Activated T-helper 17 cell treated with anti-CD3 and anti-CD28 coated beads, Interleukin-2, amount 50 U/mL, for 72 hours (primary cell): ENCODE results near the gene YARS1. TPM values are rescaled to one million over a fixed set of nuclear protein-coding genes. Genes with fewer than 3 reads are reported as not detected.
"Not testable (repeated sequence)": the region's sequence is repeated elsewhere in the genome, so short reads cannot be mapped to it uniquely, and the experiment has no call there.

Experiments used
- ATAC-seq: fragments of 150-1000 bp; cut with Tn5 transposase; replicated peaks from 2 replicates; pipeline ENCODE4 v1.10.0; 2021; ENCODE audit warnings: mild to moderate bottlenecking, moderate library complexity
- H3K27ac Mint-ChIP-seq: one replicate; pipeline ENCODE4 v1.8.0; 2022; ENCODE audit warnings: mixed read lengths
- H3K27me3 Mint-ChIP-seq: one replicate; pipeline ENCODE4 v1.8.0; 2022; ENCODE audit warnings: mixed read lengths
- H3K36me3 Mint-ChIP-seq: one replicate; pipeline ENCODE4 v1.8.0; 2022; ENCODE audit warnings: low read depth, mild to moderate bottlenecking, mixed read lengths
- H3K4me1 Mint-ChIP-seq: one replicate; pipeline ENCODE4 v1.8.0; 2022; ENCODE audit warnings: mixed read lengths
- H3K4me3 Mint-ChIP-seq: one replicate; pipeline ENCODE4 v1.8.0; 2022; ENCODE audit warnings: mild to moderate bottlenecking, mixed read lengths
- H3K9me3 Mint-ChIP-seq: one replicate; pipeline ENCODE4 v1.8.0; 2022; ENCODE audit warnings: mixed read lengths
- total RNA-seq, 2 donors: library from RNA; stranded (reverse); gene quantifications; one replicate each; pipeline ENCODE4 v1.2.3, GENCODE V29; 2022

YARS1 gene
- total RNA-seq, 2 donors from 2014 or later: 101 to 176 TPM

DNA sequence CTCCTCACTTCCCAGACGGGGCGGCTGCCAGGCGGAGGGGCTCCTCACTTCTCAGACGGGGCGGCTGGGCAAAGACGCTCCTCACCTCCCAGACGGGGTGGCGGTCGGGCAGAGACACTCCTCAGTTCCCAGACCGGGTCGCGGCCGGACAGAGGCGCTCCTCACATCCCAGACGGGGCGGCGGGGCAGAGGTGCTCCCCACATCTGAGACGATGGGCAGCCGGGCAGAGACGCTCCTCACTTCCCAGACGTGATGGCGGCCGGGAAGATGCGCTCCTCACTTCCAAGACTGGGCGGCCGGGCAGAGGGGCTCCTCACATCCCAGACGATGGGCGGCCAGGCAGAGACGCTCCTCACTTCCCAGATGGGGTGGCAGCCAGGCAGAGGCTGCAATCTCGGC lies 12.7 kb downstream of the YARS1 start:
- H3K36me3 Mint-ChIP-seq: peaks cover 99% of the 10 kb centered on the region
- peaks cover 24% of the 10 kb centered on the region for H3K4me1 Mint-ChIP-seq
- not testable (repeated sequence) for H3K27ac Mint-ChIP-seq, H3K4me3 Mint-ChIP-seq, H3K9me3 Mint-ChIP-seq, H3K27me3 Mint-ChIP-seq, ATAC-seq

DNA sequence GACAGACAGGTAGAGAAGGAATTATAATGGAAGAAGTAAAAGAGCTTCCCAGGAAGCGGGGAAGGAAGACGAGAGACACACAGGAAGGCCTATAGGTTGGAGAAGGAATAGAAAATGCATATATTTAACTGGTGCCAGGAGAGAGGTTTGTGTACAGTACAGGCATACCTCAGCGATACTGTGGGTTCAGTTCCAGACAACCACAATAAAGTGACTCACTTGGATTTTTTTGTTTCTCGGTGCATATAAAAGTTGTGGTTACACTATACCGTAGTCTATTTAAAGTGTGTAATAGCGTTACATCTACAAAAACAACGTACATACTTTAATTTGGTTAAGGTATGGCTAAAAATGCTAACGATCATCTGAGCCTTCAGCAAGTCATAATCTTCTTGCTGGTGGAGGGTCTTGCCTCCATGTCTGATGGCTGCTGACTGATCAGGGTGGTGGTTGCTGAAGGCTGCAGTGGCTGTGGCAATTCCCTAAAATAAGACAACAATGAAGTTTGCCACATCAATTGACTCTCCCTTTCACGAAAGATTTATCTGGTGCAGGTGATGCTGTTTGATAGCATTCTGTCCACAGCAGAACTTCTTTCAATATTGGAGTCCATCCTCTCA lies 16.0 kb downstream of the YARS1 start:
- Mint-ChIP-seq H3K4me3 (peak overlapping the region; percentile 78), H3K27ac (peak overlapping the region; percentile 86), H3K4me1 (peaks cover 31% of the 10 kb centered on the region), H3K36me3 (peaks cover 99% of the 10 kb centered on the region), H3K9me3 (no peaks in the 10 kb centered on the region), H3K27me3 (no peaks in the 10 kb centered on the region)
- ATAC-seq: peak; percentile 74

DNA sequence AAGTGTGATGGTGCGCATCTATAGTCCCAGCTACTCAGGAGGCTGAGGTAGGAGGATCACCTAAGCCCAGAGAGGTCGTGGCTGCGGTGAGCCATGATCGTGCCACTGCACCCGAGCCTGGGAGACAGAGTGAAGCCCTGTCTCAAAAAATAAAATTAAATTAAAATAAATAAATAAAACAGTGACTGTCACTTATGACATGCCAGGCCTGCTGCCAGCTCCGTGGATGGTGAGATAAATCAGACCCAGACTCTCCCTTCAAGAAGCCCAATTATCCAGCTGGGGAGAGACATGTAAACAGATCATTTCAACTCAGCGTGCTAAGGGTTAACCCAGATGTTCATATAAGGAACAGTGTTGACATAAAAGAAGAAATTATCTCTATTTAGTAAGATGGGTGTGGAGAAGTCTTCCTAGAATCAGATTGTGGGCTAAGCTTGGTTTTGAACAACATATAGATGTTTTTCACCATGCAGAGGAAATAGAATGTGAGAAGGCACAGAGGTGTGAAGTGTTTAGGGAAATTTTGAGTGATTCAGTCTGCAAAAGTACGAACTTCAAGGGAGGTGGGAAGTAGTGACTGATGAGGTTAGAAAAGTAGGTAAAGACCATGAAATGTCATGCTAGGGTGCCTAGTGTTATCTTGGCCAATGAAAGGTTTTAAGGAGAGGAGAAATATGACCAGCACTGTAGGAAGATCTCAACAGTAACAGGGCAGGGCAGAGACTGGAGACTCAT lies 18.3 kb downstream of the YARS1 start:
- Mint-ChIP-seq H3K27ac (peak overlapping the region; percentile 89), H3K36me3 (peaks cover 99% of the 10 kb centered on the region), H3K4me1 (peaks cover 33% of the 10 kb centered on the region), H3K27me3 (no peaks in the 10 kb centered on the region), H3K4me3 (peak overlapping the region; percentile 67), H3K9me3 (no peaks in the 10 kb centered on the region)
- ATAC-seq: peak; percentile 87

DNA sequence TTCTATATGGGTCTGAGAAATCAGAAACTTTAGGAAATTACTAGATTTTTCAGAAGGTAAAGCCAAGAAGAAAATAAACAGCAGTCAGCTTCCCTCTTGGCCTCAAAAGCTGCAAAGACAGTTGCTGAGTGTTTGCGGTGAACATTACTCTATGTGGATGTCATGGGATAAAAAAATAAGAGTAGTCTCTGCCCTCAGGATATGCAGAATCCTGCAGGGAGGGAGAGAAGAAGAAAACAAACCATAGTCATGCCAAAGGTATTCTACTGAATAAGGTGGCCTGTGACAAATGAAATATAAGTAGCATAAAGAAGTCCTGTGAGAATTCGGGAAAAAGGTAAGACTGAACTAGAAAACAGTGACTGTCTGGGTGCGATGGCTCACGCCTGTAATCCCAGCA lies 19.0 kb downstream of the YARS1 start:
- peak overlapping the region; percentile 89 for H3K27ac Mint-ChIP-seq
- H3K9me3 Mint-ChIP-seq: no peaks in the 10 kb centered on the region
- peaks cover 99% of the 10 kb centered on the region for H3K36me3 Mint-ChIP-seq
- ATAC-seq: no peak
- H3K27me3 Mint-ChIP-seq: no peaks in the 10 kb centered on the region
- H3K4me1 Mint-ChIP-seq: peaks cover 36% of the 10 kb centered on the region
- peak overlapping the region; percentile 67 for H3K4me3 Mint-ChIP-seq

DNA sequence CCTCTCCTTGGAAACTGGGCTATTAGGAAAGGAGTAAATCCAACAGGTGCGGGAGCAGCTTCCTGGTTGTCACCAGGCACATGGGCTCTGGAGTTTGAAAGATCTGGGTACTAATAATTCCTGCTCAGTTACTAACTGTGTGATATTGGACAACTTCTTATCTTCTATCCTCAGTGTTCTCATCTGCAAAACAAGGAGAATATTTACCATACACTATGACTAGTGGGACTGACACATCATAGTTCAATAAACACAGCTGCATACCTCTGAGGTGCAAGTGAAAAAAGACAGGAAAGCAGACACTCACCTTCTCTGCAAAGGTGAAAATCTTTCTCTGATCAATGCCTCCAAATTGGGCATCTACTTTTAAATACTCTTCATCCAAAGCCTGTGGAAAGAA lies 19.7 kb downstream of the YARS1 start:
- H3K27ac Mint-ChIP-seq: peak overlapping the region; percentile 21
- H3K4me3 Mint-ChIP-seq: no peak overlapping the region
- peaks cover 99% of the 10 kb centered on the region for H3K36me3 Mint-ChIP-seq
- no peaks in the 10 kb centered on the region for H3K9me3 Mint-ChIP-seq
- H3K27me3 Mint-ChIP-seq: no peaks in the 10 kb centered on the region
- peaks cover 36% of the 10 kb centered on the region for H3K4me1 Mint-ChIP-seq
- ATAC-seq: no peak

DNA sequence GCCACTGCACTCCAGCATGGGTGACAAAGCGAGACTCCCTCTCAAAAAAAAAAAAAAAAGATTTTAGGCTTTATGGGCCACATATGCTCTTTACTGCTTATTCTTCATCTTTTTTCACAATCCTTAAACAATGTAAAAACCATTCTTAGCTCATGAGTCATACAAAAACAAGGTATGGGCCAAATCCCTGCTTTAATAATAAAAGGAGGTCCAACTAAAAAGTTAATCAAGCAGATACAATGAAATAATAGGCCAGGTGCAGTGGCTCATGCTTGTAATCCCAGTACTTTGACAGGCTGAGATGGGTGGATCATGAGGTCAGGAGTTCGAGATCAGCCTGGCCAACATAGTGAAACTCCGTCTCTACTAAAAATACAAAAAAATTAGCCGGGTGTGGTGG lies 21.4 kb downstream of the YARS1 start:
- H3K9me3 Mint-ChIP-seq: not testable (repeated sequence)
- peaks cover 25% of the 10 kb centered on the region for H3K4me1 Mint-ChIP-seq

DNA sequence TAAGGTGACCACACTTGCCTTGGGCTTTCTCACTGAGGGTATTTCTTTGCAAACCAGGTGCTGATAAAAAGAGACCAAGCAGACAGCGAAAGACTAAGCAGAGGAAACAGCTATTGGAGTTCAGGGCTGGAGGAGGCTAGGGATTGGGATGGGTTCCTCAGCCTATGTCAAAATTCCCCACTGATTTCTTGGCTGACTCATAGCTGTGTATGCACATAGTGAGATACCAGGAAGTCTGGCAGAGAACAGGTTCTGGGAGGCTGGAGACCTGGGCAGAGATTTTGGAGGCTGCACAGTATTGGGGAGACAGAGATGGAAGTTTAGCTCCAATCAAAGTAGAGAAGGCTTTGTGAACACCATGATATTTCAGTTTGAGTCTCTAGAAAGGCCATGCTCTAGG lies 25.3 kb downstream of the YARS1 start:
- Mint-ChIP-seq H3K27me3 (no peaks in the 10 kb centered on the region), H3K9me3 (no peaks in the 10 kb centered on the region), H3K4me1 (peaks cover 9% of the 10 kb centered on the region), H3K27ac (peak overlapping the region; percentile 58), H3K4me3 (no peak overlapping the region), H3K36me3 (peaks cover 94% of the 10 kb centered on the region)
- ATAC-seq: no peak

More for the DNA sequence above, 21.4 kb downstream of the YARS1 start:
- H3K36me3 Mint-ChIP-seq: peaks cover 99% of the 10 kb centered on the region
- ATAC-seq, H3K27me3 Mint-ChIP-seq, H3K27ac Mint-ChIP-seq, H3K4me3 Mint-ChIP-seq: not testable (repeated sequence)

DNA sequence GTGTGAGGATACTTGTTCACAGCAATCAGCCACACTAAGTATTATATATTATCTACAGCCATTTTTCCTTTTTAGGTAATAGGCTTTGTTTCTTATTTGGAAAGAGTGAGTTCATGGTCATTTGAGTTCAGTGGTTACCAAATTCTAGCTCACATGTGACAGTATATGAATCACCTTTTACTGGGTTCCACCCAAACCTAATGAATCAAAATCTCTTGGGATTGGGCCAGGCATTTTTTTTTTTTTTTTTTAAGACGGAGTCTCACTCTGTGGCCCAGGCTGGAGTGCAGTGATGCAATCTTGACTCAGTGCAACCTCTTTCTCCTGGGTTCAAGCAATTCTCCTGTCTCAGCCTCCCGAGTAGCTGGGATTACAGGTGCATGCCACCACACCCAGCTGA lies 27.8 kb downstream of the YARS1 start:
- not testable (repeated sequence) for H3K27ac Mint-ChIP-seq, H3K4me3 Mint-ChIP-seq, H3K9me3 Mint-ChIP-seq, H3K27me3 Mint-ChIP-seq, H3K4me1 Mint-ChIP-seq
- peaks cover 94% of the 10 kb centered on the region for H3K36me3 Mint-ChIP-seq
- ATAC-seq: peak; percentile 94

DNA sequence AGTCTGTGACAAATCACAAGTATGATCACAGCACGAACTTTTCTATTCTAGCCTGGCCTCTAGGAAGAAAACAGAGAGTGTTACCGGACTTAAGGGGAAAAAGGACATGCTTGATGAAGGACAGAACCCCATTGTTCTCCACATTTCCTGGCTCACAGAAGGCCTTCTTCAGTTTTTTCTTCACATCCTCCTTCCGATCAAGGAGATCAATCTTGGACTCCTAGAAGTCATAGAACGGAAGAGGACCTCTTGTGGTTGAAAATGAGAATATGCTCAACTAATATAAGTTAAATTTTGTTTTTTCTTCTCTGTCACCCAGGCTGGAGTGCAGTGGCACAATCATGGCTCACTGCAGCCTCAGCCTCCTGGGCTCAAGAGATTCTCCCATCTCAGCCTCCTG lies 30.3 kb downstream of the YARS1 start:
- ATAC-seq: peak; percentile 37
- peaks cover 94% of the 10 kb centered on the region for H3K36me3 Mint-ChIP-seq
- no peaks in the 10 kb centered on the region for H3K9me3 Mint-ChIP-seq
- H3K4me1 Mint-ChIP-seq: no peaks in the 10 kb centered on the region
- no peaks in the 10 kb centered on the region for H3K27me3 Mint-ChIP-seq
- H3K4me3 Mint-ChIP-seq: no peak overlapping the region
- H3K27ac Mint-ChIP-seq: peak overlapping the region; percentile 66

DNA sequence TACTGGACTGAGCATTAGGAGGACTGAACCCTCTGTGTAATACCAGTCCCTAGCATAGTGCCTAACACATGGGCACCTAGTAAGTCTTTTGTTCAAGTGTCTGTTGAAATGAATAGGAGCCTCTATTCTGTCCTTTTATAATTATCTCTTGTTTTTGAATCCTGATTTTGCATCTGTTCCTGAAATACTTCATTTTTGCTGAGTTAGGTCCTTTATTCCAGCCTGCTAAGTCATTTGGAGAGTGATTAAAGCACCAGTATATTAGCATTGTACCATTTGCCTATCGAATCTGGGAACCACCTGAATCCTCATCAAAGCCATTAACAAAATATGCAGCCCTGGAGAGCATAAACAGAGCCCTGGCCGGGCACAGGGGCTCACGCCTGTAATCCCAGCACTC lies 32.3 kb downstream of the YARS1 start:
- Mint-ChIP-seq H3K36me3 (peaks cover 94% of the 10 kb centered on the region), H3K27ac (peak overlapping the region; percentile 26), H3K4me1 (no peaks in the 10 kb centered on the region)

DNA sequence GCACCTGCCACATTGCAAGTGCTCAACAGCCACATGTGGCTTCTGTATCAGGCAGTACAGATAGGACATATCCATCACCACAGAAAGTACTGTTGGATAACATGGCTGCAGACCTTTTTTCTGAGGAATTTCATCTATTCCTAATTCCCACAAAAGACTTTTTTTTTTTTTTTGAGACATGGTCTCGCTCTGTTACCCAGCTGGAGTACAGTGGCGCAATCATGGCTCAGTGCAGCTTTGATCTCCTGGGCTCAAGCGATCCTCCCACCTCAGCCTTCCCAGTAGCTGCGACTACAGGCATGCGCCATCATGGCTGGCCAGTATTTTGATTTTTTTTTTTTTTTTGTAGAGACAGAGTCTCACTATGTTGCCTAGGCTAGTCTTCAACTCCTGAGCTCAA lies 33.3 kb downstream of the YARS1 start:
- ATAC-seq: no peak
- no peaks in the 10 kb centered on the region for H3K4me1 Mint-ChIP-seq
- no peaks in the 10 kb centered on the region for H3K27me3 Mint-ChIP-seq
- H3K4me3 Mint-ChIP-seq: no peak overlapping the region
- peaks cover 94% of the 10 kb centered on the region for H3K36me3 Mint-ChIP-seq
- H3K9me3 Mint-ChIP-seq: no peaks in the 10 kb centered on the region
- peak overlapping the region; percentile 26 for H3K27ac Mint-ChIP-seq

More for the DNA sequence above, 32.3 kb downstream of the YARS1 start:
- H3K9me3 Mint-ChIP-seq: no peaks in the 10 kb centered on the region
- H3K4me3 Mint-ChIP-seq: no peak overlapping the region
- H3K27me3 Mint-ChIP-seq: no peaks in the 10 kb centered on the region
- ATAC-seq: no peak

DNA sequence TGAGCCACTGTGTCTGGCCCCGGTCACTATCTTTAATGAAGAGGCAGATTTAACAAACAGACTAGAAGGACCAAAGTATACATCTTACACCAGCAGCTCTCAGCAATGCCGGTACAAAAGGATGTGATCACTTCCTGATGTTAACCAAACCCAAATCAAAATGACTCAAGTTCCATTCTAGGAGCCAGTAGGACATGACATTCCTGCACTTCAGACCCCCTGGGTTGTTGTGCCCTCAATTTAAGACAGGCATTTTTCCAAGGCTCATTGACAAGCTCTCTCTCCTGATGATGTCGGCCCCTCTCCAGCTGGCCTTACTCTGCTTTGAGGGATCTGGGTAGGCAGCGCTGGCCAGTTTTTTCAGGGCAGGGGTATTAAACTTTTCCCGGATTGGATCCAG lies 35.1 kb downstream of the YARS1 start:
- H3K9me3 Mint-ChIP-seq: no peaks in the 10 kb centered on the region
- no peaks in the 10 kb centered on the region for H3K4me1 Mint-ChIP-seq
- H3K4me3 Mint-ChIP-seq: no peak overlapping the region
- H3K36me3 Mint-ChIP-seq: peaks cover 97% of the 10 kb centered on the region
- no peak overlapping the region for H3K27ac Mint-ChIP-seq
- no peak for ATAC-seq
- no peaks in the 10 kb centered on the region for H3K27me3 Mint-ChIP-seq

DNA sequence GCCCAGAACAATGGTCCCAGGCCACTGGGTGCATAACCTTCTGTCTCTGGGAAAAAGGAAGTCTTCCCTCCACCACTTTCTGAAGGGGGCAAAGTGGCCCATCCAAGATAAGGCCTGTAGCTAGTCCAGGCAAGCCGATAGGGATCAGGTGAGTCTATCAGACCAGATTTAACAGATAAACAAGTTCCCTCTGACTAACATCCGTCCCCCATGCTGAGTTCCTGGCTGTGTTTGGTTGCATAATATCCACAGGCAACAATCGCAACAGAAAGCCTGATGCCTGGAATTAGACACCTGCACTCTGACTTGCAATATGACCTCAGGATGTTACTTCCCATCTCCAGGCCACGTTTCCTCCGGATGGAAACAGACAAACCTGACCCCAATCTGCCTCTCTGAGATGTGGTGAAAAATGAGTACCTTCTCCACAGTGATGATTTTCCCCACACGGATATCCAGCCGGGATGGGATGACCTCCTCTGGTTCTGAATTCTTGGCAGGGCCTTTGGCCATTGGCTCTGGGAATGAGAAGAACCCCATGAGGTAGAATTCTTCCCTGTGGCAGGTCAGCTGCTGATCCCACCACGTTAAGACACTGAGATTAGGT lies 36.4 kb downstream of the YARS1 start:
- no peak overlapping the region for H3K27ac Mint-ChIP-seq
- peaks cover 95% of the 10 kb centered on the region for H3K36me3 Mint-ChIP-seq
- H3K4me3 Mint-ChIP-seq: no peak overlapping the region
- H3K9me3 Mint-ChIP-seq: no peaks in the 10 kb centered on the region
- no peaks in the 10 kb centered on the region for H3K4me1 Mint-ChIP-seq
- no peaks in the 10 kb centered on the region for H3K27me3 Mint-ChIP-seq
- no peak for ATAC-seq

DNA sequence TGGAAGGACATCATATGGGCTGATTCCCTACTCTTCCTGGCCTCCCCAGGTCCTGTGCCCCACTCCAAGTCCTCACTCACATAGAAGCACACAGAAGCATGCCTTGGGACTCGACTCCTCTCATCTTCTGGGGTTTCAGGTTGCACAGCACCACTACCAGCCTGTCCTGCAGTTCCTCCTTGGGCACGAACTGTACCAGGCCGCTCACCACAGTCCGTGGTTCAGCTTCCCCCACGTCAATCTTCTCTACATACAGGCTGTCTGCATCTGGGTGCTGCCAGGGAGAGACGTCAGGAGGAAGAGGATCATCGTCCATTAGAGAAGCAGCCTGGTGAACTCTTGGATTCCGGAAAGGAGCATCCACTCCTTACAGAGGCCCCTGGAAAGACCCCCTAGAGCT lies 37.2 kb downstream of the YARS1 start:
- H3K9me3 Mint-ChIP-seq: no peaks in the 10 kb centered on the region
- H3K4me1 Mint-ChIP-seq: no peaks in the 10 kb centered on the region
- no peak for ATAC-seq
- H3K27ac Mint-ChIP-seq: no peak overlapping the region
- peaks cover 95% of the 10 kb centered on the region for H3K36me3 Mint-ChIP-seq
- H3K27me3 Mint-ChIP-seq: no peaks in the 10 kb centered on the region
- H3K4me3 Mint-ChIP-seq: no peak overlapping the region

DNA sequence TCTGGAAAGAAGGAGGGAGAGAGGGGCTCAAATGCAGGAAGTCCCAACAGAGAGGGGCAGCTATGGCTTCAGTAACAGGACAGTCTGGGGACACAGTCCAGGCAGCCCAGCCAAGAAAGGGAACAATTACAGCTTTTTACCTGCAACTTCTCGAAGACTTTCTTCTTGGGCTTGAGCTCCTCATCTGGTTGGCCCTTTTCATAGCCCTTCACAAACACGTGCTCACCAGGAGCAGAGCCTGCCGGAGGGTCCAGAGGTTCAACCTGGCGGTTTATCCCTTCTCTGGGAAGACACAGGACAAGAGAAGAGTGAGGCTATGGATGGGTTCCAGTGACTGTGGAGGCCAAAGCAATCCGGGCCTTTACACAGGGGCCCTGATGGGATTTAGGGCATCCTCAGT lies 37.9 kb downstream of the YARS1 start:
- no peak for ATAC-seq
- no peaks in the 10 kb centered on the region for H3K9me3 Mint-ChIP-seq
- no peak overlapping the region for H3K27ac Mint-ChIP-seq
- H3K4me3 Mint-ChIP-seq: no peak overlapping the region
- peaks cover 93% of the 10 kb centered on the region for H3K36me3 Mint-ChIP-seq
- no peaks in the 10 kb centered on the region for H3K4me1 Mint-ChIP-seq
- H3K27me3 Mint-ChIP-seq: no peaks in the 10 kb centered on the region
